NCI-H510A treated with DMSO at 0.1 percent for 48 hours (cell line): ENCODE data around the gene STMND1.

ENCODE experiments used
- DNase-seq: peaks from one replicate; lab custom pipeline; 2025; lab: John Stamatoyannopoulos, UW

Gene STMND1

DNA sequence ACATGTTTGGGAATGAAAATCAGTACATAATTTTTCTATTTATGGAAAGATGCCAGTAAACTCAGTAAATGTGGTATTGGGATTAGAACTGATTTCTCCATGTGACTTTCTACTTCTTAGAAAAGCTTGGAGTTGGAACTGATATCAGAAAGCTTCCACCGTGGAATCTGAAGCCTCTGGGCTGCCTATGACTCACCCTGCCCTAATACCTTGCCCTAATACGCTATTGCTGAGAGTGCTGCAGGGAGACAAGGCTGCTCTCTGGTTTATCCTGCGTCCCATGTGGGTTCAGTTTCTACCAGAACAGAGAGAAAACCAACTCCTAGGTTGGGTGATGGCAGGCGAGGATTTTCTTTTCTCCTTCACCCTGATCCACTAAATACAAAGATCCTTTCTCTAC lies 3.3 kb upstream of the STMND1 start:
- DNase-seq = no peak

DNA sequence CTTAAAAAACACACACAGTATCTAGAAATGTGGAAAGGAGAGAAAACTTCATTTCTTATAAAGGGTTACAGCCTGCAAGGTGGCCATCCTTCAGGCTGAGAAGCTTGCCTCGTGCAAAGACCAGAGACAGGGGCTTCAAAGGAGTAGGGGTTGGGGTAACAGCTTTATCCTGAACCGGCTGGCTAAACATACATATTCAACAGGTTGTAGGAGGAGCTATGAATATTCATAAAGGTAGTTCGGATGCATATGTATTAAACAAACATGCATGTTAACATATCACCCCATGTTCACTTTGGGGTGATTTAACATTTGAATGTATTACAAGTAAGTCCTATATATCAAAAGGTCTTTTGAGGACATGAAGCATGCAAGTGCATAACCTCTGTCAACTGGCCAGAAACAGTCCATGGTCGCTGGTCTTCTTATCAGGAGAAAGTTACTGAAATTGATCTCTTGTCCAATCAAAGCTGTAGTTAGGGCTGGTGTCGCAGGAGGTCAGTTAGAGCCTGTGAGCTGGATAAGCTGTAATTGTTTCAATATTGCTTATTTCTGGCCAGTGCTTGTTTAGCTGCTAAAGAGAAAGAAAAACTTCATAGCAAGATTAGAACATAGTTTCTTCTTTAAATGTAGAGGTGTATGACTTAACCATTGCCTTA lies 2.3 kb upstream of the STMND1 start:
- no peak for DNase-seq

DNA sequence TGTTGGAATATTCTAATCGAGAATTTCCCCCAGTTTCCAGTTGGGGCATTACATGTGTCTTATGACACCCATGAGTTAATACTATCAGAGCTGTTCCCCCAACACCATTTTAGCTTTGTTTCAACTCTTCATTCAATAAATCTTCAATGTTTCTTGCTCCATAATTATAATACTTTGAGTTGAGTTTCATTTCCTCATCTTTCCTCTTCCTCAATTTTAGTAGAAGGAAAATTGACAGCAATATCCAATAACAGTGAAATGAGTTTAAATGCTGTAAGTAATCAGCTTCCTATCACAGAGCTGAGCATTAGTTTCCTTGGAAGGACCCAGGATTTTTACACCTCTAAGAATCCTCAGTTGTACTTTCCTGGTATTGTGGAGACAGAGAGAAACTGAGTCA lies 1.0 kb upstream of the STMND1 start:
- no peak for DNase-seq

DNA sequence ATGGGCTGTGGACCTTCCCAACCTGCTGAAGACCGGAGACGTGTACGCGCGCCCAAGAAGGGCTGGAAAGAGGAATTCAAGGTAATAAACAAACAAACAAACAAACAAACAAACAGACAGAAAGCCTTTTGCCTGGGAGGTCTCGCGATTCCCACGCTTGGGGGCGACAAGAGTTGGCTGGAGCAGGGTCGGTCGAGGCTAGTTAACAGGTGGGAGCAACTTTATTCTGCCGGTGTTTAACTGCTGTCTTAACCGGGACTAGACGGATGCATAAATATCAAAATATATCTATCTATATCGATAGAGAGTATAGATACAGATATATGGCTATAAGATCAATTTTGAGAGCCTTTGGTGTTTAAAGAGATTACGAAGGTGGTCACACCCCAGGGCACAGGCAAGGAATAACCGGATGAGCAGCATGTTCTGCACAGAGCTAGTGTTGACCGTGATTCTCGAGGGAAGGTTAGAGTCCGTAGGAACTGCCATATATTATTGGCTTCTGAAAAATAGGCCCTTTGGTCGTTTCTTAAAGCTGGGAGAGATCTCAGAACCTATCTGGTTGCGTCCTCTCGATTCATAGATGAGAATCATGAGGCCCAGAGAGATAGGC lies 514 bp downstream of the STMND1 start:
- no peak for DNase-seq

DNA sequence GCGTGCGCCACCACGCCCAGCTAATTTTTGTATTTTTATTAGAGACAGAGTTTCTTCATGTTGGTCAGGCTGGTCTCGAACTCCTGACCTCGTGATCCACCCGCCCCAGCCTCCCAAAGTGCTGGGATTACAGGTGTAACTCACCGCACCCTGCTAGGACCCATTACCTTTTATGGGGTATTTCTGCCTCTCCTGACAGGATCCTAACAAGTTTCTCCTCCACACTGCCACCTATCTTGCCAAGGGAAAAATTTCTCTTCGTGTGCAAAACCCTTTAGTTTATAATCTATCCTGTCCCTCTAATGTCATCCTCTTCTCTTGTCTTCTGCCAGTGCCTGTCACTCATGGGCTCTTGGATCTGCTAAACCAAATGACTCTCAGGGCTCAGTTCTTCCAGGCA lies 1.9 kb downstream of the STMND1 start:
- no peak for DNase-seq

DNA sequence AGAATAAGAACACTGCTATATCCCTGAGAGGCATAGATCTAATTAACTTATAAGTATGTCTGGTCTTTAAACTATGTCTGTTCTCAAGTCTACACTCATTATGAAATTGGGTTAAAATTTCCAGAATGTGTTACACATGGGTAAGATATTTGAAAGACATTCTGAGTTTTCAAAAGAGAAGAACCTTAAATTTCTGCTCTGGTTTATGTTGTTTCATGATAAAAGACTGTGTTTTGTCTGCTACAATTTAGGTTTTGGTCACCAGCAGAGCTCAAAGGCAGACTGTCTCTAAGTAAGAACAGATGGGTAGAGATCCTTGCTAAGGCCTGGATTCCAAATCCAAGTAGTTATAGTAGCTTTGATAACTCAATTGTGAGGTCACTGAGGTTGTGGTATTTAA lies 6.0 kb downstream of the STMND1 start:
- DNase-seq = no peak

DNA sequence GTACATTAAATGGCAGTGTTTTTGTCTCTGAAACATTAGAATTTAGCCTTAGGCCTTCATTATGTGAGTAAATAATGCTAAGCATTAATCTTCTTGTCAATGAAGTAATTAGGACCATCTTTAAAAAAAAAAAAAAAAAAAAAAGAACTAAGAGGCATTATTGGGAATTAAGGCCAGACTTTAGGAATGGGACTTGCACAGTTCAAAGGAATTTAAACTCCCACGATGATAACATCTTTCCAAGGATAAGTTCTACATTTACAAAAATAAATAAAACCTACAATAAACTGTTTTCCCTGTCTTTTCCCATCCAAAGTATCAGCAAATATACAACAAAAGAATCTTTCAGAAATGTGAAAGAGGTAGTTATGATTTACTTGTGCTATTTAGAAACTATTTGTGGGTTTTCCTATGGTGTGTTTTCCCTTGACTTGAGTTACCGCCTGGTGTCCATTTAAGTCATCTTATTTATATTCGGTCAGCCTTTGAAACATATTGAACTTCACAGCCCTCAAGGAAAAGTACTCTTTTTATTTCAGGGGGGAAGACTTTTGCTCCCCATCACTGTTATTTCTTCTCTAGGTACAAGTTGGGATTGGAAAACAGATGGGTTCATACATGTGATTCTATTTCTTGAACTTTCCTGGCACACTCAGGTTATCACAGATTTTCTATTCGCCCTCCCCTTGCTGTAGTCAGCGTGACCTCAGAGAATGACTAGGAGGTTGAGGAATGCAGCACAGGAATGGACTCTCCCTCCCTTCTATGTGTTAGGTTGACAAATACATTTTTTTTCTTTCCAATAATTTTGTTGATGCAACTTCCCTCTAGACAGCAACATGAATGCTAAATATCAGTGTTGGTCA lies 13.6 kb downstream of the STMND1 start:
- DNase-seq = no peak

DNA sequence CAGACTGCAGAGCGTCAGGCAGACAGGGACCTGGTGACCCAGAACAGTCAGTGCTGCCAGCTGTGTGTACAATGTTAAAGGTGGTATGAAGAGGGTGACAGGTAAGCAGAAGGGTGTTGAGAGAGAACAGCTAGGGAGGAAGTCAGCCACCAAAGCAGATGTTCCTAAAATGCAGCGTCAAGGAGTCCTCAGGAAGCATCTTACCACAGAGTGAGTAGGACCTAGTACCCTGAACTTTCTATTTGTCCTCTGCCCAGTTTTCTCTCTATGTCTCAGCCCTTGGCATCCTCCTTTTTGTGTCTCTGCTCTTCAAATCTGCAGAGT lies 14.2 kb downstream of the STMND1 start:
- DNase-seq = no peak

DNA sequence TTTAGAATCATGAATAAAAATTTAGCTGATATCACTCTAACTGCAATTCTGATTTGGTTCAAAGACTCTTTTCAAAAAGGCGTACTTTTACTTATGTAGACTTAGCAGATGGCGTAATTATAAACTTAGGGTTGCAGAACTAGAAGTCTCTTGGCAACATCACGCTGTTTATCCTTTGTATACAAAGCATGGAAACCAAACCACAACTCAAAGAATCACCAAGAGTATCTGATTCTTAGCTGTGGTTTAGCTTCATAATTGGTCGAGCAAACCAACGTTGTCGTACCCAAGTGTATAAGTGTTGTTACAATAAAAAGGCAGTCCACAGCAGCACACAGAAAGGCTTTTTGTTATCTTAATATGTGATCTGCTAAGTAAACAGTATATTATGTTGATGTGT lies 18.2 kb downstream of the STMND1 start:
- no peak for DNase-seq

DNA sequence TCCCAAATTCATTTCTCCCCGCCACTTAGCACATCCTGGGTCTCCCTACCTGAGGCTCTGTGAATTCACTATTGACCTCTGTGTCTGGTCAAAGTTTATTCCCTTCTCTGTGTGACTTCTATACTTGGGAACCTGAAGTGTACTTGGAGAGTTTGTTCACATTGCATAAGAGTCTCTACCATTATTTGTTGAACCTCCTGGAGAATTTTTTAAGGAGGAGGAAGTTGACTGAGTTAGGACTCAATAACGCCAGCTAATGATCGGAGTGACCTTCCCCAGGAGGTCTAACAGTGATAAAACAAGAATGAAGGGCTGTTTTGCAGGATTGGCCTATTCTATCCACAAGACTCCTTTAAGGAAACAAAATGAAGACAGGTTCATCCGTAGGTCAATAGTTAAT lies 23.6 kb downstream of the STMND1 start:
- no peak for DNase-seq

DNA sequence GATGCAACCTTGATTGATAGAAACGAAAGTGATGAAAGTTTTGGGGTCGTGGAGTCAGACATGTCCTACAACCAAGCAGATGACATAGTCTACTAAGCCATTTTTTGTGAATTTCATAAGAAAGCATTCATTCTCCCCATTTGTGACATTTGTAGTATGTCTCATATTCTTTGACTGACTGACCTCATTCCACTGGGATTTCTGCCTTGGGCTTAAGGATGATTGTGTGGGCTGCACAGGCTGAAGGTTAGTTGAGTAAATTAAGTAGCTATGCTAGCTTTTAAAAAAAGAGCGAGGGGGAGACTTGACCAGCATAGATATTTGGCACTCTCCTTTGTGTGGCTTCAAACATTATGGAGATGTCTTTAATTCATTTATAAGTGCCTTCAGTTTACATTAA lies 28.9 kb downstream of the STMND1 start:
- no peak for DNase-seq

DNA sequence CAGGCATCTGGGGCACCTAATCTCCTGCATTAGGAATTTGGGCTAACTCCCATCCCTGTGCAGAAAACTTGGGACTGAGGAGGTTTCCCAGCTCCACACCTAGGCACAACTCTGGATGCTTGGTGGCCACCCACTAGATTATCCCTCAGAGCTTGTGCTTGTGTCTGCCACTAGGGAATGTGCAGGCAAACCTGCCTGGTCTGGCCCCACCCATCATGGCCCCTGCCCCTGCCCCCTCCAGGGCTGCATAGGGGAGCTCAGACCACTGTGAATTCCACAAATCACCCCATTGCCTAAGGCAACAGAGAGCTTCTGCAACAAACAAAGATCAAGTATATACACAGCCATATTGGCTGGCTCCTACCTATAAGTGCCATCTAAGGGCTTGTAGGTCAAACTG lies 31.1 kb downstream of the STMND1 start:
- no peak for DNase-seq

DNA sequence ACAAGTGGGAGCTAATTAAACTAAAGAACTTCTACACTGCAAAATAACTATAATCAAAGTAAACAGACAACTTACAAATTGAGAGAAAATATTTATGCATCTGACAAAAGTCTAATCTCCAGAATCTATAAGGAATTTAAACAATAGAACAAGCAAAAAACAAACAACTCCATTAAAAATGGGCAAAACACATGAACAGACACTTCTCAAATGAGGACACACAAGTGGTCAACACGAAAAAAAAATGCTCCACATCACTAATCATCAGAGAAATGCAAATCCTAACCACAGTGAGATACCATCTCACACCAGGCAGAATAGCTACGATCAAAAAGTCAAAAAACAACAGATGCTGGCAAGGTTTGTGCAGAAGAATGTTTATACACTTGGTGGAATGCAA lies 36.2 kb downstream of the STMND1 start:
- DNase-seq = no peak

DNA sequence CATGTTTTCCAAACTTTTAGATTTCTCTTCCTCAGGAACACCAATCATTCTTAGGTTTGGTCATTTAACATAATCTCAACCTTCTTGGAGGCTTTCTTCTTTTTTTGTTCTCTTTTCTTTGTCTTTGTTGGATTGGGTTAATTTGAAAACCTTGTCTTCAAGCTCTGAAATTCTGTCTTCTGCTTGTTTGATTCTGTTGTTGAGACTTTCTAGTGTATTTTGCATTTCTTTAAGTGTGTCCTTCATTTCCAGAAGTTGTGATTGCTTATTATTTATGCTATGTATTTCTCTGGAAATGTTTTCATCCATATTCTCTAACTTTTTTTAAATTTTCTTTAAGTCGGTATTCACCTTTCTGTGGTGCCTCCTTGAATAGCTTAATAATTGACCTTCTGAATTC lies 42.2 kb downstream of the STMND1 start:
- no peak for DNase-seq

DNA sequence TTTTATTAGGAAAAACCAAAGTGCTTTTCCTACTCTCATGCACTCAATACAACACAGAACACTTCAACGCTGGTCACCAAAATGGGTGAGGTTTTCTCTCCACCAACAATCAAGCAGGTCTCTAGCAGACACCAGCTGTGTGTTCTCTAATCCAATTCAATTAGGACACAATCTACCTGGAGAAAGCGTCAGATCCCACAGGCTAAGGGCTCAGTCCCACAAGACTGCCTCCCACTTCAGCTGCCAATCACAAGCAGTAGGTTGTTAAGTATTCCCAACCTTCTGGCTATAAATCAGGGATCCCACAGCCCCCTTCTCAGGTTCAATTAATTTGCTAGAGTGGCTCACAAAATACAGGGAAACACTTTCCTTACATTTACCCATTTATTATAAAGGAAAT lies 47.7 kb downstream of the STMND1 start:
- no peak for DNase-seq

DNA sequence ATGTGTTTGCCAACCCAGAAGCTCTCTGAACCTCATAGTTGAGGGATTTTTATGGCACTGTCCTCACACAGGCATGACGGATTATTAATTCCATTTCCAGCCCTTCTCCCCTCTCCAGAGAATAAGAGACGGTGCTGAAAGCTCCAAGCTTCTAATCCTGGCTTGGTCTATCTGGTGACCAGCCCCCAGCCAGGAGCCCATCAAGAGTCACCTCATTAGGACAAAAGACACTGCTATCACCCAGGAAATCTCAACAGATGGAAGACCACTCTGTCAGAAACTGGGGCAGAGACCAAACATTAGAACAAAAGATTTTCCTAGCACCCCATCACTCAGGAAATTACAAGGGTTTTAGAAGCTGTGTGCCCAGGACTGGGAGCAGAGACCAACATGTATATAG lies 48.2 kb downstream of the STMND1 start:
- DNase-seq = no peak

DNA sequence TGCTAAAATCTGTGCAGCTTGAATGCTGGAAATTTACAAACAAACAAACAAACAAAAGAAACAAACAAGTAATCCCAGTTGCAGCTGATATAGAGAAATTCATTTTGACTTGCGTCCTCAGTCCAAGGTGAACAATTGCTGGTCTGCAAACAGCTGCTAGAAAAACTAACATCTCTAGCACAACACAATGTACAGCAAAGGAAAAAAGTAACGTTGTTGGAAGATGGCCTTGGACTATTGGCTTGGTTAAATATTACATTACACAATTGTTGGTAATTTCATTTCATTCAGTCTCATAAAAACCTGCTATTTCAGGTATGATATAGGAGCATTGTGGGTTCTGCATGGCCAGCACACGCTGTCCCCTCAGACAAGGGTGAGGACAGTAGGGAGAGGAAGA lies 50.0 kb downstream of the STMND1 start:
- DNase-seq = no peak

DNA sequence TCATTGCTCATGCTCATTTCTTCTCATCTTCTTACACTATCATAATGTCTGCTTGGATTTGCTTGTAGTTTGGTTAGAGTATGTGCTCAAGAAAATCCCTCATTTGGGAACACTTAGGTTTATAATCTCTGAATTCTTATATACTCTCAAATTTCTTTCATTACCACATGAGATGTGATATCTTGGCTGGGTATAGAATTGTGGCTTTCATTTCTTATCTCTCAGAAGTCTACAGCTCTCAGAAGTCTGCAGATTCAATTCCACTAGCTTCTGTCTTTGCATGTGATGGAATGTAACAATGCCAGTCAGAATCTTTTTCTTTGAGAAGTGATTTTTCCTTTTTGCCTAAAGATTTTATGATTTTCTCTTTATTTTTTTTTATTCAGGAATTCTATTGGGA lies 50.9 kb downstream of the STMND1 start:
- DNase-seq = no peak

DNA sequence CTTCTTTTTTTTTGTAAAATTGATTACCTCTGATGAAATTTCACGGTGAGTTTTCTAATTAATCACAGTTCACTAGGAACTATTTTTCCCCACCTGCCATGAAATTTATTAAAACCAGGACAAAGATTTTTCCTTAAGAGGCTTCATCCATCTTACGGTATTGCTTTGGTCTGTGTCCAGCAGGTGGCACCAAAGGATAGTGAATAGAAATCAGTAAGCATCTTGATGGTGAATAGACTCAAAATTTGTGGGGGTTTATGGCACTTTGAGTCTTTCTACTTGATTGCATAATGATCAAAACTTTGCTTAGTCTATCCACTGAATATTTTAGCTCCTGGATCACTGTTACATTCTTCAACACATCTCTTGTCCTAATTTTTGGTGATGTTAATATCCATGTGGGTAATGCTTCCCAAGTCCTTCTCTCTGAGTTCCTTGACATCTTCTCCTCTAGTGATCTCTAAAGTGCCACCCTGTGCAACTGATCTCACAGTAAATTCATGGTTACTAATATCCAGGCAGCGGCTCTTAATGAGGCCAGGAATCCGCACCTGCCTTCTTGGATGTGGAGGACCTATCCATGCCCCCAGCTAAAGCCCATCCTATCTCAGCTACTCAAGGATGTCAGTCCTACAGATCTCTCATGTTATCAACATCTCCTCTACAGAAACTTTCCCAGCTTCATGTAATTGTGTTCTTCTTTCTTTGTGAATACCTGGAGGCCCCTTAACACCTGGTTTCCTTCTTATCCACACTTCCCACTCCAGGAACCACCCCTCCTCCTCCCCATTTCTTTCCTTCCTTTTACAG lies 54.5 kb downstream of the STMND1 start:
- DNase-seq = peak; percentile 43

DNA sequence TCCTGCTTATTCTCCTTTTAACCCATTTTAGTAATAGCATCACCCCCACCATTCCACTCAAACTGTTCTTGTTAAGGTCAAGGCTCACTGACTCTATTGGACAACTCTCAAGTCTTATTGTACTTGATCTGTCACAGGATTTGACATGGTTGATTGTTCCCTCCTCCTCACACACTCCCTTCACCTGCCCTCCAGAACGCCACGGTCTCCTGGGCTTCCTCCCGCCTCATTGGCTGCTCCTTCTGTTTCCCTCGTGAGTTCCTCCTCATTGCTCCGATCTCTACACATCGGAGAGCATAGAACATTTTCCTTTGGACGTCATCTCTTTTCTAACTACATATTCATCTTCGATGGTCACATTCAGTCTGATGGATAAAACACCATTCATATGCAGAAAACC lies 55.1 kb downstream of the STMND1 start:
- no peak for DNase-seq

DNA sequence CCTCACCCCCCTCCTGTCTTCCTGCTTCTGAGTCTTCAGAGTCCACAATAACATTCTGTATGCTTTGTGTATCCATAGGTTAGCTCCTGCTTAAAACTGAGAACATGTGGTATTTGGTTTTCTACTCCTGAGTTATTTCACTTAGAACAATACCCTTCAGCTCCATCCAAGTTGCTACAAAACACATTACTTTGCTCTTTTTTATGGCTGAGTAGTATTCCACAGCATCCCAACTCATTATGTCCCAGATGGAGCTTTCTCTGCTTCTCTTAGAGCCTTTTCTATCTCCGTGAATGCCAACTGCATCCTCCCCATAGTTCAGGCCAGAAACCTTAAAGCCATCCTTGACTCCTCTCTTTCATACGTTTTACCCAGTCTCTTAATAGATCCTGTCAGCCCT lies 55.8 kb downstream of the STMND1 start:
- no peak for DNase-seq

DNA sequence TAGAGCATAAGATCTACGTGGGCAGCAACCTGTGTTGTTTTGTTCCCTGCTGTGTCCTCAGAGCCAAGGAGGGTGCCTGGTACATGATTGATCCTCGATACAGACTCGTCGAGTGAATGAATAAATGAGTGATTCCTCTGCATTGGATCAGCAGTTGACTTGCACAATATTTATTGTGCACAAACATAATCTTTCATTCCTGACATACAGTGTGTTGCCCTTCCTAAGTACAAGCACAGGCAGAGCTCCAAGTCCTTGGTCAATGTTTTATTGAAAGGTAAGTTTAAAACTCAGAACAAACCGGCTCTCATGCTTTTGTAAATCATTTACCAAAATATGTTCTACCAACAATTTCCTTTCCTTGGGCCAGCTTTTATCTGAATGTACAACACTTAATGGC lies 57.4 kb downstream of the STMND1 start:
- DNase-seq = no peak

DNA sequence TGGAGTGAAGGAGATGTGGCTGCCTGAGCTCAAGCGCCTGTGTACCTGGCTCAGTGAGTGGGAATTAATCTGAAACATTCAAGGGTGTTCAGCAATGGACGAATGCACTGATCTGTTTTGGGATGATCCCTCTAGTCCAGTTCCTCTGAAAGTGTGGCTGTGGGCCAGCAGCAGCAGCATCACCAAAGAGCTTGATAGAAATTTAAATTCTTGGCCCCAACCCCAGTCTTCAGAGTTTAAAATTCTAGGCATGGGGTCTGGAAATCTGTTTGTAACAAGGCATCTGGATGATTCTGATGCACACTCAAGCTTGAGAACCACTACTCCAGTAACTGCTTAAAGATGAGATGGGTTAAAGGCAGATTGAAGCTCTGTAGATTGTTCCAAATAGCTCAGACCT lies 59.2 kb downstream of the STMND1 start:
- DNase-seq = no peak
